Upper lobe of right lung (tissue), 1 donor: ENCODE data around the gene LRIG3. TPM values are rescaled to one million over a fixed set of nuclear protein-coding genes. Genes with fewer than 3 reads are reported as not detected.

ENCODE experiments used
- ATAC-seq: fragments of 200-7000 bp; cut with Tn5 transposase; one replicate; pipeline ENCODE4 v1.9.1; 2020; ENCODE audit warnings: mild to moderate bottlenecking, moderate library complexity
- DNase-seq: peaks from one replicate; pipeline ENCODE4 v3.0.0-alpha.2; 2020
- H3K27ac ChIP-seq: fragments of 200-600 bp; one replicate; pipeline ENCODE4 v1.8.0; 2022
- H3K27me3 ChIP-seq: fragments of 200-600 bp; one replicate; pipeline ENCODE4 v1.8.0; 2022; ENCODE audit warnings: mild to moderate bottlenecking
- H3K36me3 ChIP-seq: fragments of 200-600 bp; one replicate; pipeline ENCODE4 v1.8.0; 2022
- H3K4me1 ChIP-seq: fragments of 200-600 bp; one replicate; pipeline ENCODE4 v1.8.0; 2022
- H3K4me3 ChIP-seq: fragments of 200-600 bp; one replicate; pipeline ENCODE4 v1.8.0; 2022; ENCODE audit warnings: mild to moderate bottlenecking
- H3K9me3 ChIP-seq: fragments of 200-600 bp; one replicate; pipeline ENCODE4 v1.8.0; 2022
- intact Hi-C: fragments of 100-400 bp; cut with DNase I; formaldehyde crosslinking; loops from one replicate; pipeline ENCODE4 v1.11.0; 2022
- total RNA-seq: library from RNA; stranded (reverse); fragmentation: NEBNext Ultra II Directional; extraction: Animal tissue kit (Norgen Biotek cat#: 25700); gene quantifications from one replicate; pipeline ENCODE4 v1.2.1, GENCODE V29; 2021
- TF ChIP-seq, protein P1 (sequence below): fragments of 200-600 bp; IDR thresholded peaks from one replicate; pipeline ENCODE4 v1.8.0; 2022; ENCODE audit warnings: antibody characterized with exemption
- donor health status: DM: no; HTN: yes; CAD: no; lungs with severe emphysema.

LRIG3 gene
- total RNA-seq, 1 donor from 2014 or later, result 40.5 TPM

DNA sequence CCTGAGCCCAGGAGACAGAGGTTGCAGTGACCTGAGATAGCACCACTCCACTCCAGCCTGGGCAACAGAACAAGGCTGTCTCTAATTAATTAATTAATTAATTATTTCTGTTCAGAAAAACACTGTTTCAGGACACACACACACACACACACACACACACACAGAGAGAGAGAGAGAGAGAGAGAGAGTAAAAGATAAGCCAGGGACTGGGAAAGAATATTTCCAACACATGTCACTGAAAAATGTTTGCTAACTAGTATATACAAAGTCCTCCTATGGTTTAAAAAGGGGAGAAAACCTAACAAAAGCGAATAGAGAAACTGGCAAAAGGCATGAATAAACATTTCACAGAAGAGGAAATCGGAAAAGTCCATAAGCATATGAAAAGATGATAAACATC, 18.1 kb upstream of the LRIG3 start:
- ATAC-seq (no peak), DNase-seq (no peak)
- H3K27me3 ChIP-seq, result no peaks in the 10 kb centered on the region
- H3K4me3 ChIP-seq, result no peak overlapping the region
- no peaks in the 10 kb centered on the region for H3K9me3 ChIP-seq
- intact Hi-C loops, result no loop called here
- H3K27ac ChIP-seq, result no peak overlapping the region
- H3K36me3 ChIP-seq, result no peaks in the 10 kb centered on the region
- TF ChIP-seq, protein P1, sequence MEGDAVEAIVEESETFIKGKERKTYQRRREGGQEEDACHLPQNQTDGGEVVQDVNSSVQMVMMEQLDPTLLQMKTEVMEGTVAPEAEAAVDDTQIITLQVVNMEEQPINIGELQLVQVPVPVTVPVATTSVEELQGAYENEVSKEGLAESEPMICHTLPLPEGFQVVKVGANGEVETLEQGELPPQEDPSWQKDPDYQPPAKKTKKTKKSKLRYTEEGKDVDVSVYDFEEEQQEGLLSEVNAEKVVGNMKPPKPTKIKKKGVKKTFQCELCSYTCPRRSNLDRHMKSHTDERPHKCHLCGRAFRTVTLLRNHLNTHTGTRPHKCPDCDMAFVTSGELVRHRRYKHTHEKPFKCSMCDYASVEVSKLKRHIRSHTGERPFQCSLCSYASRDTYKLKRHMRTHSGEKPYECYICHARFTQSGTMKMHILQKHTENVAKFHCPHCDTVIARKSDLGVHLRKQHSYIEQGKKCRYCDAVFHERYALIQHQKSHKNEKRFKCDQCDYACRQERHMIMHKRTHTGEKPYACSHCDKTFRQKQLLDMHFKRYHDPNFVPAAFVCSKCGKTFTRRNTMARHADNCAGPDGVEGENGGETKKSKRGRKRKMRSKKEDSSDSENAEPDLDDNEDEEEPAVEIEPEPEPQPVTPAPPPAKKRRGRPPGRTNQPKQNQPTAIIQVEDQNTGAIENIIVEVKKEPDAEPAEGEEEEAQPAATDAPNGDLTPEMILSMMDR, result no peak
- H3K4me1 ChIP-seq, result no peaks in the 10 kb centered on the region

DNA sequence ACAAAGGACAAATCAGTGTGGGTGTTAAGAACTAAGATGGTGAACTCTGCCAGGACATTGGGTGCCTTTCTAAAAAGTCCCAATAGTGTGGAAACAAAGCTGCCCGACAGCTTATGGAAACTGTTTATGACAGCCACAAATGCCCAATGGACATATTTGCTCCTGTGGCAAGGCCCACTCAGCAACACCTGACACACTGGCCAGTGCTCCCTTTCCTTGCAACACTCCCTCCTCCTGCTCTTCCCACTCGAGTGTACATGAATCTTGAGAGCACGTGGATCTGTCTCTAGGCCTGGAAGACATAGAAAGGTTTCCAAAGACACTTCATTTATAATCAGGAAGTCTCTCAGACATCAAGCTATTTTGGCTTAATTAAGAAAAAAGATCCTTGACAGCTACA, 14.2 kb upstream of the LRIG3 start:
- no peaks in the 10 kb centered on the region for H3K9me3 ChIP-seq
- TF ChIP-seq, protein P1, result no peak
- intact Hi-C loops, result no loop called here

DNA sequence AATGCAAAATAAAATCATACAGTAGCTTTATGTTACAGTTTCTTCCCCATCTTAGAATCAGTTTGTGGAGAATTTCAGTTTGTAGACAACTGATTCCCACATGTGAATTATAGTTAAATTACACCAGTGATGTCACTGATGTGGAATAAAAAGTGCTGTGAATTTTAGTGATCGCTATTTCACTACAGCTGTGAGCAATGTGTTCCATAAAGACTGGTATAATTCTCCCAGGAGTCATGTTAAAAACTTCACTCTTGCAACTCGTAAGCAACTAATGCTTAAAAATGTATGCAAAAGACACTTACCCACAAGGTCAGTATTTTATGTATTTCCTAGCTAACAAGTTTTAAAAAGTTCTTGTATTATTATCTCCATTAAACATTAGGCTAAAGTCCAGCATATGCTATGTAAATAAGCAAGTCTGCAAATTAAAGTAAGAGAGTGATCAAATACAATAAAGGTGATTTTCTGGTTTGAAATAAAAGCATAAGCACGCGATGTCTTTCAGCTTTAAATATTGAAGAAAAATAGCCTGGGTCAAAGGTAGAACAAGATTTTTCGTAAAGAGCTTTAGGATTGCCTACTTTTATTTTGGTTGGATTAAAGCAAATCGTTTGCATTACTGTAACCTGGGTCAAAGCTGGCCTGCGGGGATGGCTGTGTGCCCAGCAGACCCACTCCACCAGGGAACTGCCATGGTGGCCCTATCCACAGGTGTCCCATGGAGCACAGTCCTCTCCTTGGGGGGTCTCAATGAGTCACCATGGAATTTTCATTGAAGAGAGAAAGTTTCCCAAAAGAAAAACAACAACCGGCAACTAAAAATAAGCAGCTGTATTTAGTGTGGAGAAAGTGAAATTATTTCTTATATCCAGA, 12.7 kb upstream of the LRIG3 start:
- Histone ChIP-seq H3K4me3 (no peak overlapping the region), H3K27me3 (no peaks in the 10 kb centered on the region), H3K36me3 (no peaks in the 10 kb centered on the region), H3K27ac (no peak overlapping the region), H3K4me1 (no peaks in the 10 kb centered on the region), H3K9me3 (no peaks in the 10 kb centered on the region)
- no peak for ATAC-seq
- no peak for DNase-seq
- intact Hi-C loops, result no loop called here
- TF ChIP-seq, protein P1, result no peak

More for the DNA sequence above, 14.2 kb upstream of the LRIG3 start:
- ATAC-seq (no peak), DNase-seq (no peak)
- no peak overlapping the region for H3K27ac ChIP-seq
- H3K4me1 ChIP-seq, result no peaks in the 10 kb centered on the region
- H3K36me3 ChIP-seq, result no peaks in the 10 kb centered on the region
- H3K4me3 ChIP-seq, result no peak overlapping the region
- no peaks in the 10 kb centered on the region for H3K27me3 ChIP-seq

DNA sequence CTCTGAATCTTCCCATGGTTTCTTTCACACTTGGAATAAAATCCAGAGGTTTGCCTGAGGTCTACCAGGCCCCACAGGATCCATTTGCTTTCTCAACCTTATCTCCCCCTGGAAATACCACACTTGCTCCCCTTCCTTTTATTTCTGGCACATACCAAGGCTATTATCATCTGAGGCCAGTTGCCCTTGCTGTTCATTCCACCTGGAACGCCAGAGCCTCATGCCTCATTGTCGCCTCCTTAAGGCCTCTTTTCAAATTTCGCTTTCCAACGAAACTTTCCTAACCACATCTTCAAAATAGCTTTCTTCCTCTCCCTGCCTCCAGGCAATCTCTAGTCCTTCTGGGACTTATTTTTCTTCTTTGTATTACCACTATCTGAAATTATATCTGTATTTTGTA, 11.2 kb upstream of the LRIG3 start:
- intact Hi-C loops, result no loop called here

DNA sequence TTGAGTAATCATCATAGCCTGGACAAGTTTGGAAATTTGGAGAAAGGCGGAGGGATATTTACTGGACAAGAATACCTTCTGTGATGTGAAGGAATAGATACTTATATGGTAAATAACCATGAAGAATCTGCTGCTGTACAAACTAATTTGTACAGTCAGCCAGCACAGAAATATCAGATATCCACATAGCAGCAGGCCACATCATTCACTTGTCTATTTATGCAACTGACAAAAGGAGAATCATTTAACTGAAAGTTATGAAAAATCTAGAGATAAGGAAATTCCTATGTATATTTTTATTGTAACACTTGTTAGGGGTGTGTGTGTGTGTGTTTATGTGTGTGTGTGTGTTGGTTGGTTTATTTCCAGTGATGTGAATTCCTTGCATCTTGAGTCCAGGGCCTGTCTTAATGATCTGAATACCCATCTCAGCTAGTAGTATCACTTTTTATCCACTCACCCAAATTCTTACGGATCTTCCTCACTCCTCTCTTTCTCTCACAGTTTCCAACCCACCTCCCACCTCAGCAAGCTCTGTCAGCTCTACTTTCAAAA, 10.5 kb upstream of the LRIG3 start:
- no peak overlapping the region for H3K27ac ChIP-seq
- TF ChIP-seq, protein P1, result no peak
- H3K27me3 ChIP-seq, result no peaks in the 10 kb centered on the region
- DNase-seq, result no peak
- no peaks in the 10 kb centered on the region for H3K36me3 ChIP-seq
- H3K4me3 ChIP-seq, result no peak overlapping the region
- no peak for ATAC-seq
- H3K4me1 ChIP-seq, result no peaks in the 10 kb centered on the region
- no peaks in the 10 kb centered on the region for H3K9me3 ChIP-seq
- intact Hi-C loops, result no loop called here

More for the DNA sequence above, 11.2 kb upstream of the LRIG3 start:
- TF ChIP-seq, protein P1, result no peak
- DNase-seq, result no peak
- H3K4me3 ChIP-seq, result no peak overlapping the region
- ATAC-seq, result no peak
- H3K4me1 ChIP-seq, result no peaks in the 10 kb centered on the region
- no peaks in the 10 kb centered on the region for H3K27me3 ChIP-seq
- H3K27ac ChIP-seq, result no peak overlapping the region
- no peaks in the 10 kb centered on the region for H3K36me3 ChIP-seq
- H3K9me3 ChIP-seq, result no peaks in the 10 kb centered on the region
